ENCODE data around the gene EYA2.

The EYA2 gene

DNA sequence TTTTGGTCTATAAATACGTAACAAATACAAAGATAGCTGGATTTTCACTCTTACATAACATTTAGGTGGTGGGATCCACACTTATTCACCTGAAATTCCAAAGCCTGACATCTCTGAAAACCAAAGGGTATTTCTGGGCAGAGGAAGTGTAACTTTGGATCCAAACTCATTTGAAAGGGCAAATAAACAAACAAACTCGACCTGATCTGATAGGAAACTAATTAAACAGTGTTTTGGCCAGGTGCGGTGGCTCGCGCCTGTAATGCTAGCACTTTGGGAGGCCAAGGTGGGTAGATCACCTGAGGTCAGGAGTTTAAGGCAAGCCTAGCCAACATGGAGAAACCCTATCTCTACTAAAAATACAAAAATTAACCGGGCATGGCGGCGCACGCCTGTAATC is 332.9 kb downstream of the EYA2 start:
- no peak for DNase-seq (ENCODE audit: low read depth, low spot score)
- Histone ChIP-seq H3K9me3 (ENCODE audit: insufficient read depth, low read length) (no peaks in the 10 kb centered on the region), H3K4me1 (ENCODE audit: insufficient read depth, insufficient read length) (peaks cover 5% of the 10 kb centered on the region), H3K9ac (ENCODE audit: insufficient read length, low read depth) (no peak overlapping the region), H3K36me3 (ENCODE audit: insufficient read depth, insufficient read length, low read length) (peaks cover 84% of the 10 kb centered on the region), H3K4me3 (ENCODE audit: insufficient read length, low read depth) (no peak overlapping the region), H3K27me3 (ENCODE audit: insufficient read depth, insufficient read length) (no peaks in the 10 kb centered on the region)
- no peak for TF ChIP-seq ZNF274 (IDR thresholded peaks at IDR 0.05; ENCODE audit: low read depth, low read length)
- TF ChIP-seq YY1 (IDR thresholded peaks at IDR 0.05; ENCODE audit: insufficient read depth, insufficient read length): no peak
- TF ChIP-seq SUZ12 (IDR thresholded peaks at IDR 0.05; ENCODE audit: extremely low read depth, insufficient read depth, insufficient read length): no peak

DNA sequence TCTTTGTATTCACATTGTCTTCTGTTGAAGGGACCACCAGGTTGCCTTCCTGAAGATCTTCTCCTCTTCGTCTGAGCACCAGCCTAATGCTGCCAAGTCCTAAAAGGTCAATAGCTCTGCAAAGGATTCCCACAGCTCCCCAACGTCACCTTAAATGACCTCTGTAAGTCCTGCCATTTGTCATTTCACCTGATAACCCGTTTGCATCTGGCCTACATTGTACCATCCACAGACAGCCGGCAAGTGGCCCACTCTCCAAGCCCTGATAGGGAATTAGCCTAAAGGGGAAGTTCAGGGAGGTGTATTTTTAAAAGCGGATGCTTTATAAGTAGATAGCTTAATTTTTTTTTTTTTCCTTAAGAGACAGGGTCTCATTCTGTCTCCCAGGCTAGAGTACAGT is 334.0 kb downstream of the EYA2 start:
- TF ChIP-seq ZNF274 (IDR thresholded peaks at IDR 0.05; ENCODE audit: low read depth, low read length) (no peak), YY1 (IDR thresholded peaks at IDR 0.05; ENCODE audit: insufficient read depth, insufficient read length) (no peak), SUZ12 (IDR thresholded peaks at IDR 0.05; ENCODE audit: extremely low read depth, insufficient read depth, insufficient read length) (no peak)
- no peaks in the 10 kb centered on the region for H3K27me3 ChIP-seq (ENCODE audit: insufficient read depth, insufficient read length)
- no peak for DNase-seq (ENCODE audit: low read depth, low spot score)
- H3K36me3 ChIP-seq (ENCODE audit: insufficient read depth, insufficient read length, low read length): peaks cover 80% of the 10 kb centered on the region
- peaks cover 7% of the 10 kb centered on the region for H3K4me1 ChIP-seq (ENCODE audit: insufficient read depth, insufficient read length)
- no peak overlapping the region for H3K4me3 ChIP-seq (ENCODE audit: insufficient read length, low read depth)
- H3K9ac ChIP-seq (ENCODE audit: insufficient read length, low read depth): no peak overlapping the region
- no peaks in the 10 kb centered on the region for H3K9me3 ChIP-seq (ENCODE audit: insufficient read depth, low read length)

DNA sequence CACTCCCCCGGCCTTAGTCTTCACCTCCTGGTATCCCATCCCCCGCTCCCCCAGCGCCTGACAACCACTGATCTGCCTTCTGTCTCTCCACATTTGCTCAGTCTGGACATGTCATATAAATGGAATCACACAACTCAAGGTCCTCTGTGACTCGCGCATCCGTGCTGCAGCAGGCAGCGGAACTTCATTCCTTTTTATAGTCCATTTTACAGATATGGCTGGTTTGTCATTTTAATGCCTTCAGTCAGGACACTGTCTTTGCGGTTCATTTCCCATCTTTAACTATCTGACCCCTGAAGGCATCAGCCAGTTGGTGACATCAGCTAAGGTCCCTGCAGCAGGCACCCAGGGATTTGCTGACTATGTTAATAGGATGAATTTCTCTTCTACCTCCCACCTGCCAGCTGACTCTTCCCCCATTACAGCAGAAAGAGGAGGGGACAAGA is 336.2 kb downstream of the EYA2 start:
- Histone ChIP-seq H3K4me1 (ENCODE audit: insufficient read depth, insufficient read length) (peaks cover 7% of the 10 kb centered on the region), H3K36me3 (ENCODE audit: insufficient read depth, insufficient read length, low read length) (peaks cover 81% of the 10 kb centered on the region), H3K9ac (ENCODE audit: insufficient read length, low read depth) (no peak overlapping the region), H3K27me3 (ENCODE audit: insufficient read depth, insufficient read length) (no peaks in the 10 kb centered on the region), H3K4me3 (ENCODE audit: insufficient read length, low read depth) (no peak overlapping the region), H3K9me3 (ENCODE audit: insufficient read depth, low read length) (no peaks in the 10 kb centered on the region)
- no peak for DNase-seq (ENCODE audit: low read depth, low spot score)
- TF ChIP-seq SUZ12 (IDR thresholded peaks at IDR 0.05; ENCODE audit: extremely low read depth, insufficient read depth, insufficient read length) (no peak), YY1 (IDR thresholded peaks at IDR 0.05; ENCODE audit: insufficient read depth, insufficient read length) (no peak), ZNF274 (IDR thresholded peaks at IDR 0.05; ENCODE audit: low read depth, low read length) (no peak)

DNA sequence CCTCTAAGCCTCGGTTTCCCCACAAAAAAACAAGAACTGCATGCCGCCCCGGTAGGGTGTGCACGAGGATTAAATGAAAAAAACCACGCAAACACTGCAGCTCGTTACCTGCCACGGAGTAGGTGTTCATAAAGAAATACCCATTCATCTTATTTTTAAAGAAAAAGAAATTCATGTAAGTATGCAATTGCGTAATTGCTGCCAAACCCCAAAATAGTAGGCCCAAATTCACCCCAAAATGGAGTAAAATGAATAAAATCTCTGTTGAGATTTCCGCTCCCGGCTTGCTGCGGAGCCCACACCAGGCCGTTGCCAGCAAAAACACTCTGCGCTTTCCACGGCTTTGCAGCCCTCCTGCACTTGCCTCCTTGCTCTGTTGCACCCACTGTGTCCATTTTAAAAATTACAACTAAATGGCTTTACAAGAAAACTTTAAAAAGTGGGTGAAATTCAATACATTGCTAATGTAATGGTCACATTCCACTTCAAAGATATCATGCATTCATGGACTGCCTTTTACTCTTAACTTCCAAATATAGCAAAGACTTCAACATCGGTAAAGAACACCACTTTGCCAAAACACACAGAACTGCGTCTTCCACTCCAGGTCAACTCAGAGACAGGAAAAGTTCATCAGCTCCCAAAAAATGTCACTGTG is 336.9 kb downstream of the EYA2 start:
- no peak for TF ChIP-seq SUZ12 (IDR thresholded peaks at IDR 0.05; ENCODE audit: extremely low read depth, insufficient read depth, insufficient read length)
- no peak for TF ChIP-seq ZNF274 (IDR thresholded peaks at IDR 0.05; ENCODE audit: low read depth, low read length)
- no peak for TF ChIP-seq YY1 (IDR thresholded peaks at IDR 0.05; ENCODE audit: insufficient read depth, insufficient read length)
- peak overlapping the region; percentile 6 for H3K9ac ChIP-seq (ENCODE audit: insufficient read length, low read depth)
- peaks cover 5% of the 10 kb centered on the region for H3K4me1 ChIP-seq (ENCODE audit: insufficient read depth, insufficient read length)
- no peaks in the 10 kb centered on the region for H3K27me3 ChIP-seq (ENCODE audit: insufficient read depth, insufficient read length)
- no peak overlapping the region for H3K4me3 ChIP-seq (ENCODE audit: insufficient read length, low read depth)
- DNase-seq (ENCODE audit: low read depth, low spot score): no peak
- no peaks in the 10 kb centered on the region for H3K9me3 ChIP-seq (ENCODE audit: insufficient read depth, low read length)
- peaks cover 81% of the 10 kb centered on the region for H3K36me3 ChIP-seq (ENCODE audit: insufficient read depth, insufficient read length, low read length)

DNA sequence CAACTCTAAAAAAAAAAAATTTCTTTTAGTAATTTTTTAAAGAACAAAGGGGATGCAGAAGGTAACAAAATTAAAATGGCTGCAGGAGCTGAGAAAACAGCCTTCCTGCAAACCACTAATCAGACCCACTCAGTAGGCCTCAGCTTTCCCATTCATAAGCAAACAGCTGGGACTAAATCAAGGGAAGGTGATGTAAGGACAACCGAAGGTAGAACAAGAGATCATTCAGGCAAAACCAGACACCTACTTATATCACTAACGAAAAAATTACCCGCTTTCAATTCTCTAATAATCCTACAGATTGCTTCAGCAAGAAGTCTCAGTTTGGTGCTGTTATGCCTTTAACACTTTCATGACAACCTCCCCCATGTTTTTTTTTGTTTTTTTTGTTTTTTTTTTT is 337.9 kb downstream of the EYA2 start:
- Histone ChIP-seq H3K4me1 (ENCODE audit: insufficient read depth, insufficient read length) (peaks cover 2% of the 10 kb centered on the region), H3K36me3 (ENCODE audit: insufficient read depth, insufficient read length, low read length) (peaks cover 81% of the 10 kb centered on the region), H3K27me3 (ENCODE audit: insufficient read depth, insufficient read length) (no peaks in the 10 kb centered on the region), H3K9ac (ENCODE audit: insufficient read length, low read depth) (no peak overlapping the region), H3K9me3 (ENCODE audit: insufficient read depth, low read length) (no peaks in the 10 kb centered on the region), H3K4me3 (ENCODE audit: insufficient read length, low read depth) (no peak overlapping the region)
- DNase-seq (ENCODE audit: low read depth, low spot score): no peak
- no peak for TF ChIP-seq ZNF274 (IDR thresholded peaks at IDR 0.05; ENCODE audit: low read depth, low read length)

DNA sequence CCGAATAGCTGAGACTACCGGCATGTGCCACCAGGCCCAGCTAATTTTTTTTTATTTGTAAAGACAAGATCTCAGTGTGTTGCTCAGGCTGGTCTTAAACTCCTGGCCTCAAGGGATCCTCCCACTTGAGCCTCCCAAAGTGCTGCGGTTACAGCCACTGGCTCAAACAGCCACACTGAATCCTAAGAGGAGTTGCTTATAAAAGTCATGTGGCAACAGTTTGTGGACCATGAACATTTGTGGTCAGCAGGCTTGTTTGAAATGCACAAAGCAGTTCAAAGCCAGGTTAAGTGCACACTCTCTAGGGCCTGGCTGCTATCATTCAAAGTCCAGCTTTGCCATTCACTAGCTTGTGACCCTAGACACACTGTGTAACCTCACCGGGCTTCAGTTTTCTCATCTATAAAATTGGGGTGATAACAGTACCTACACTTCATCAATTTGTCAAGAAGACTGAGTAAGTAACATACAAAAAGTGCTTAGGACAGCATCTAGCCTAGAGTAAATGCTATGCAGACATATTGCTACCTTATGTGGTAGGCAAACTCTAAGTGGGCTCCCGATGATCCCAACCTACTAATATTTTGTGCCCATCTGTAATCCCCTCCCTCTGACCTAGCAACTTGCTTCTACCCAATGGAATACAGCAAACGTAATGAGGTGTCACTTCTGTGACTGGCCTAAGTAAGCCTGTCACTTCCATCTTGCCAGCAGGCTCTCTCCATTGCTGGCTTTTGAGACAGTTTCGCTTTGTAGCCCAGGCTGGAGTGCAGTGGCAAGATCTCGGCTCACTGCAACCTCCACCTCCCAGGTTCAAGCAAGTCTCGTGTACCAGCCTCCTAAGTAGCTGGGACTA is 338.9 kb downstream of the EYA2 start:
- no peak for DNase-seq (ENCODE audit: low read depth, low spot score)
- no peak overlapping the region for H3K4me3 ChIP-seq (ENCODE audit: insufficient read length, low read depth)
- H3K27me3 ChIP-seq (ENCODE audit: insufficient read depth, insufficient read length): no peaks in the 10 kb centered on the region
- H3K9me3 ChIP-seq (ENCODE audit: insufficient read depth, low read length): no peaks in the 10 kb centered on the region
- H3K9ac ChIP-seq (ENCODE audit: insufficient read length, low read depth): no peak overlapping the region
- TF ChIP-seq YY1 (IDR thresholded peaks at IDR 0.05; ENCODE audit: insufficient read depth, insufficient read length) (no peak), ZNF274 (IDR thresholded peaks at IDR 0.05; ENCODE audit: low read depth, low read length) (no peak), SUZ12 (IDR thresholded peaks at IDR 0.05; ENCODE audit: extremely low read depth, insufficient read depth, insufficient read length) (no peak)
- H3K36me3 ChIP-seq (ENCODE audit: insufficient read depth, insufficient read length, low read length): peaks cover 81% of the 10 kb centered on the region
- H3K4me1 ChIP-seq (ENCODE audit: insufficient read depth, insufficient read length): peaks cover 2% of the 10 kb centered on the region

DNA sequence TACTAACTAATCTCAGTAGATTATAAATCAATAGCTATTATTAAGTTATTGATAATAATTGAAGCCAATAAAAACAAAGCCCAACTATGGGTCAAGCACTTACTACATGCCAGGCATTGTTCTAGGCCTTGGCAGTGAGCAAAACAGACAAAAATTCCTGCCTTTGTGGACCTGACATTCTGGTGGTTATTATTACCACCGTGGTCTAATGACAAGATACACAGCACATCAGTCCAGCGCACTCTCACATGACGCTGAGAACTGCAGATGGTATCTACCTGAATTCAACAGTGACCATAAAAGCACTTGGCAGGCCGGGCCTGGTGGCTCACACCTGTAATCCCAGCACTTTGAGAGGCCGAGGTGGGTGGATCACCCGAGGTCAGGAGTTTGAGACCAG is 340.5 kb downstream of the EYA2 start:
- Histone ChIP-seq H3K27me3 (ENCODE audit: insufficient read depth, insufficient read length) (no peaks in the 10 kb centered on the region), H3K9ac (ENCODE audit: insufficient read length, low read depth) (no peak overlapping the region), H3K36me3 (ENCODE audit: insufficient read depth, insufficient read length, low read length) (peaks cover 77% of the 10 kb centered on the region), H3K4me1 (ENCODE audit: insufficient read depth, insufficient read length) (peaks cover 2% of the 10 kb centered on the region), H3K4me3 (ENCODE audit: insufficient read length, low read depth) (no peak overlapping the region), H3K9me3 (ENCODE audit: insufficient read depth, low read length) (no peaks in the 10 kb centered on the region)
- DNase-seq (ENCODE audit: low read depth, low spot score): no peak
- no peak for TF ChIP-seq SUZ12 (IDR thresholded peaks at IDR 0.05; ENCODE audit: extremely low read depth, insufficient read depth, insufficient read length)
- TF ChIP-seq ZNF274 (IDR thresholded peaks at IDR 0.05; ENCODE audit: low read depth, low read length): no peak
- TF ChIP-seq YY1 (IDR thresholded peaks at IDR 0.05; ENCODE audit: insufficient read depth, insufficient read length): no peak
